Fibroblast of lung (primary cell): ENCODE measurements around the gene KCTD15.

ENCODE experiments used
- CTCF ChIP-seq, 2 donors: IDR thresholded peaks in 1 of 2; conservative IDR thresholded peaks in 1 of 2; 1 replicate in 1 of 2; 2 replicates in 1 of 2; pipeline ENCODE4 v1.5.1; 2011 to 2012; ENCODE audit warnings: low read length in 2 of 2, control low read depth in 1 of 2, inconsistent platforms in 1 of 2, low read depth in 1 of 2, mild to moderate bottlenecking in 1 of 2
- EZH2 ChIP-seq: IDR thresholded peaks from 2 replicates; pipeline ENCODE4 v1.5.1; 2012; ENCODE audit warnings: low read length, control low read depth, mild to moderate bottlenecking; ENCODE audit errors: missing control alignments

DNA sequence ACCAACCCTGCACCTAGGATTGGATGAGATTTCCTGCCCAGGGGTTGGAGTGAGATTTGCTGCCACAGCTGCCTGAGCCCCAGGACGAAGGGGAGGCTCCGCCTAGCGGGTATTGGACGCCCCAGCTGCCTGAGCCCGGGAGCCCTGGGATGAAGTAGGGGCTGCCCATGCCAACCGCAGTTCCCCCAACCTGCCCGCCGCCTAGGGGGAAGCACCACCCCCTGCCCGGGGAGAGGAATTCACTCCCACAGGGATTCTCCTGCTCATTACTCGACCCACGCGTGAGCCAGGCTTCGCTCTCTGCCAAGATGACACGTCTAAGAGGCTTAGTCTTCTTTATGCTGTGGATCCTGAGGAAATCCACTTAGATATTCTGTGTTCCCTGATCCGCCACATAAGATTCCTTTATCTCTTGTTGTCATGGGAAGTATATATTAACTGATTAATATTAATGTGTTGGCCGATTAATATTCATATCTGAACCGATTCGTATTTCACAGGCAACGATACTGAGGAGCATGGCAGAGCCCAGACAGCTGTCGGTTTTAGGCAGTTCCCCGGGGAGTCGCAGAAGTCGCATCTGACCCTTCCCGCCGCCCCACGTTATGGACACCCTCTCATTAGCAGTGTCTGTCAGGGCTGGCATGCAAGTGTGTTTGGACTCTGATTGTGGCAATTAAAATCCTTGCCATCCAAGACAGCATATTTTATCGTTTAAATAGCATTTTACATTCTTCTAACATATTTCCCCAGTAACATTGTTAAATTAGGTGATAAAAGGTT is 44.5 kb upstream of the KCTD15 start:
- TF ChIP-seq CTCF (conservative IDR thresholded peaks at IDR 0.05 in 1 of 2, IDR thresholded peaks at IDR 0.05 in 1 of 2; ENCODE audit: low read depth in 1 of 2, low read length in 2 of 2) (no peak), EZH2 (no peak)
